Measurements from ENCODE around the gene ITIH1. TPM values are rescaled to one million over a fixed set of nuclear protein-coding genes. Genes with fewer than 3 reads are reported as not detected.

Gene ITIH1
- total RNA-seq, 1 donor from 2014 or later, result not detected

GRCh38 chr3:52787246-52787645 lies 9.8 kb downstream of the ITIH1 start:
- H3K27ac Mint-ChIP-seq (ENCODE audit: unreplicated experiment), result no peak overlapping the region
- no peaks in the 10 kb centered on the region for H3K9me3 Mint-ChIP-seq
- H3K4me3 Mint-ChIP-seq, result no peak overlapping the region
- peaks cover 5% of the 10 kb centered on the region for H3K27me3 Mint-ChIP-seq (ENCODE audit: low read depth)
- H3K36me3 Mint-ChIP-seq (ENCODE audit: low read depth), result no peaks in the 10 kb centered on the region
- peaks cover 7% of the 10 kb centered on the region for H3K4me1 Mint-ChIP-seq
- DNase-seq (ENCODE audit: low read depth, low spot score), result no peak
- no peak for TF ChIP-seq CTCF (conservative IDR thresholded peaks at IDR 0.05)

GRCh38 chr3:52787672-52788625 lies 10.6 kb downstream of the ITIH1 start:
- no peak for DNase-seq (ENCODE audit: low read depth, low spot score)
- peaks cover 7% of the 10 kb centered on the region for H3K4me1 Mint-ChIP-seq

GRCh38 chr3:52788890-52789745 lies 11.7 kb downstream of the ITIH1 start:
- Mint-ChIP-seq H3K27ac (ENCODE audit: unreplicated experiment) (peak overlapping the region; percentile 94), H3K27me3 (ENCODE audit: low read depth) (no peaks in the 10 kb centered on the region), H3K4me3 (no peak overlapping the region), H3K9me3 (no peaks in the 10 kb centered on the region), H3K36me3 (ENCODE audit: low read depth) (no peaks in the 10 kb centered on the region), H3K4me1 (peaks cover 11% of the 10 kb centered on the region)
- DNase-seq (ENCODE audit: low read depth, low spot score), result no peak
- no peak for TF ChIP-seq CTCF (conservative IDR thresholded peaks at IDR 0.05)

More at GRCh38 chr3:52787672-52788625, 10.6 kb downstream of the ITIH1 start:
- Mint-ChIP-seq H3K36me3 (ENCODE audit: low read depth) (no peaks in the 10 kb centered on the region), H3K27me3 (ENCODE audit: low read depth) (no peaks in the 10 kb centered on the region), H3K4me3 (no peak overlapping the region), H3K27ac (ENCODE audit: unreplicated experiment) (no peak overlapping the region), H3K9me3 (no peaks in the 10 kb centered on the region)
- no peak for TF ChIP-seq CTCF (conservative IDR thresholded peaks at IDR 0.05)

- H3K36me3 Mint-ChIP-seq (ENCODE audit: low read depth), result no peaks in the 10 kb centered on the region
- no peak overlapping the region for H3K4me3 Mint-ChIP-seq
- H3K4me1 Mint-ChIP-seq, result peaks cover 17% of the 10 kb centered on the region
- H3K27ac Mint-ChIP-seq (ENCODE audit: unreplicated experiment), result no peak overlapping the region
- H3K9me3 Mint-ChIP-seq, result no peaks in the 10 kb centered on the region
- DNase-seq (ENCODE audit: low read depth, low spot score), result no peak
- no peaks in the 10 kb centered on the region for H3K27me3 Mint-ChIP-seq (ENCODE audit: low read depth)
- no peak for TF ChIP-seq CTCF (conservative IDR thresholded peaks at IDR 0.05)
Observed at GRCh38 chr3:52789746-52790040, 12.3 kb downstream of the ITIH1 start.

GRCh38 chr3:52790337-52790736 lies 12.9 kb downstream of the ITIH1 start:
- H3K9me3 Mint-ChIP-seq, result no peaks in the 10 kb centered on the region
- H3K4me1 Mint-ChIP-seq, result peaks cover 20% of the 10 kb centered on the region
- H3K27ac Mint-ChIP-seq (ENCODE audit: unreplicated experiment), result peak overlapping the region; percentile 35
- H3K4me3 Mint-ChIP-seq, result no peak overlapping the region
- TF ChIP-seq CTCF (conservative IDR thresholded peaks at IDR 0.05), result no peak
- DNase-seq (ENCODE audit: low read depth, low spot score), result no peak
- no peaks in the 10 kb centered on the region for H3K27me3 Mint-ChIP-seq (ENCODE audit: low read depth)
- H3K36me3 Mint-ChIP-seq (ENCODE audit: low read depth), result no peaks in the 10 kb centered on the region

Measured in neural crest cell (in vitro differentiated cells).